NCI-H526 treated with DMSO at 0.1 percent for 48 hours (cell line): ENCODE results near the gene PCDHGA1.
"Not testable (repeated sequence)": the region's sequence is repeated elsewhere in the genome, so short reads cannot be mapped to it uniquely, and the experiment has no call there.

Source experiments
- DNase-seq: peaks from one replicate; lab custom pipeline; 2025; lab: John Stamatoyannopoulos, UW

The PCDHGA1 gene

DNA sequence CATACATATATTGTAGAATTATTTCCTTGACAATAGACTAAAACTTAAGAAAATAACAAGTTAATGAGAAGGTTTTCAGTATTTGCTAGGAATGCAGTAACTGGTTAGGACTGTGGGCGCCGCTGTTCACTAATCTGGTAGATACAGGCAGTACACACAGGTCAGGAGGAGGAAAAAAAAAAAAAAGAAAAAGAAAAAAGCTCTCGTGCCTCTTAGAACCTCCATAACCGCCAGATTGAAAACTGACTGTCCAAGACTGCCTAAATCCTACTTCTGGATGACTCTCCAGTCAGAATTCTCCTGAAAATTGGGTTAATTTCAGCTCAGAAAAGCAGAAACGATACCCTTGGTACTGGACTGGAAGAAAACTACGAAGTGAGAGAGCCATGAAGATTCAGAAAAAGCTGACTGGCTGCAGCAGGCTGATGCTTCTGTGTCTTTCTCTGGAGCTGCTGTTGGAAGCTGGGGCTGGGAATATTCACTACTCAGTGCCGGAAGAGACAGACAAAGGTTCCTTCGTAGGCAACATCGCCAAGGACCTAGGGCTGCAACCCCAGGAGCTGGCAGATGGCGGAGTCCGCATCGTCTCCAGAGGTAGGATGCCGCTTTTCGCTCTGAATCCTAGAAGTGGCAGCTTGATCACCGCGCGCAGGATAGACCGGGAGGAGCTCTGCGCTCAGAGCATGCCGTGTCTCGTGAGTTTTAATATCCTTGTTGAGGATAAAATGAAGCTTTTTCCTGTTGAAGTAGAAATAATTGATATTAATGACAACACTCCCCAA is at the start of gene PCDHGA1:
TSS of gene PCDHGA1 (plus strand) at position 216 of the 782 bp plus-strand sequence.
- DNase-seq = peak; percentile 62

DNA sequence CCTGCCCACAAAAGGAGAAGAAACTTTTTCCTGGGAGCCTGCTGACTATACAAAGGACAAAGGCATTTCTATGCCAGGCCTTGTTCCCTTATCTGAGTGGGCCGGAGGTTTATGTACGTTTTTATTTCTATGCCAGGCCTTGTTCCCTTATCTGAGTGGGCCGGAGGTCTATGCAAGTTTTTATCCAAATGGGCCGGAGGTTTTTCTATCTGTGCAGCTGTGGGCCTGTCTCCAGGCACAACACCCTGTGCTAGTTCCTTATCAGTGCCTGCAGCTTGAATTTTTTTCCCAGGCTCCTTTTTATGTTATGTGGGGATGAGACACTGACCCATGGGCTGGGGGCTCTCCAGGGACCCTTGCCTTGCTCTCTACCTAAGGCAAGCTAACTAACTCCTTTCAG is 31.9 kb upstream of the PCDHGA1 start:
- no peak for DNase-seq

DNA sequence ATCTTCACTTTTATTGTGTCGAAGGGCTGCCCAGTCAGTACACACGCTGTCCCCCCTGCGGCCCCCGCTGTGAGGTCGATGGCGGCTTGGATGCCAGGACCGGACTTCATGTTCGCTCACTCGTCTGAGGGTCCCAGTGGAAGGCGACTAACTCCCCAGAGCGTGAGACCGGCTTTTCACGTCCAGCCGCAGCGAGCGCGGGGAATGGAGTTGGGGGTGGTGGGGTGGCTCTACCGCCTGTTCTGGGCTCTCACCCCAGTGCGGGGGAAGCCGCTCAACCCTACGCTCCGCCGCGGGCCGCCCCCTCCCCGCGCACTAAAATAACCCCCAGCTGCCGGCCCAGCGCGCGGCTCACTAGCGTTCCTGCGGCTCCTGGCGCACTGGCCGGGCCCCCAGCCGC is 26.6 kb upstream of the PCDHGA1 start, which contains the start of gene SLC25A2:
TSS of gene SLC25A2 (minus strand) at position 294 of the 400 bp plus-strand sequence. CDS start at position 110, 184 bp downstream.
- DNase-seq = no peak

DNA sequence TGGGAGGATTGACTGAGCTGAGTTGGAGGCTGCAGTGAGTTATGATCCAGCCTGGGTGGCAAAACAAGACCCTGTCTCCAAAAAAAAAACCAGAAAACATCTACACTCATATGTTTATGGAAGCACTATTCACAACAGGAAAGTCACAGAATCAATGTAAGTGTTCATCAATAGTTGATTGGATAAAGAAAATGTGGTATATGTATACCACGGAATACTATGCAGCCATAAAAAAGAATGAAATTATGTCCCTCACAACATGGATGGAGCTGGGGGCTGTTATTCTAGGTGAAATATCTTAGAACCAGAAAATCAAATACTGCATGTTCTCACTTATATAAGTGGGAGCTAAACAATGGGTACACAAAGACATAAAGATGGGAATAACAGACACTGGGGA is 23.7 kb upstream of the PCDHGA1 start:
- no peak for DNase-seq

DNA sequence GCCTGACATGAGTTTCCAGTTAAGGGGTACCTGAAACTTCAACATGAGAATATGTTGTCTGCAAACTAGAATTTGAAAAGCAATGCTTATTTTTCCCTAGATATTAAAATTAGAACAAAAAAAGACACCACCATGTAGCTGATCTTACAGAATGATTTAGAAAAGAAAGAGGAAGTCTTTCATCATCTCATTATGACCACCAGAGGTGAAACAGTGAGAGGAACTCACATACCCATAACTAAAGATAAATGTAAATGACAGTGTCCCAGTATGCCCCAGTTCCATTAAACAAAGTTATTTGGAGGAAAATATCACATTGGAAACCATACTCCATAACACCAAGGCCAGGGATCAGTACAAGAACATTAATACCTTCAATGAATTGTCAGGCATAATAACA is 16.6 kb upstream of the PCDHGA1 start:
- no peak for DNase-seq

DNA sequence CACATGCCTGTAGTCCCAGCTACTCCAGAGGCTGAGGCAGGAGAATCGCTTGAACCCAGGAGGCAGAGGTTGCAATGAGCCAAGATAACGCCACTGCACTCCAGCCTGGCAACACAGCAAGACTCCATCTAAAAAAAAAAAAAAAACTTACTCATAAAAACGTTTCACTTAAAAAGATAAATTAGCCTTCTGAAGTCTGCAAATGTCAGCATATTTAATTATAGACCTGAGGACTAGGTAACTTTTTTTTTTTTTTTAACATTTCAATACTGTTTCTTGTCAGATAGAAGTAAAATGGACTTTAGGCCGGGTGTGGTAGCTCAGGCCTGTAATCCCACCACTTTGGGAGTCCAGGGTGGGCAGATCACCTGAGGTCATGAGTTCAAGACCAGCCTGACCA is 13.4 kb upstream of the PCDHGA1 start:
- not testable (repeated sequence) for DNase-seq

DNA sequence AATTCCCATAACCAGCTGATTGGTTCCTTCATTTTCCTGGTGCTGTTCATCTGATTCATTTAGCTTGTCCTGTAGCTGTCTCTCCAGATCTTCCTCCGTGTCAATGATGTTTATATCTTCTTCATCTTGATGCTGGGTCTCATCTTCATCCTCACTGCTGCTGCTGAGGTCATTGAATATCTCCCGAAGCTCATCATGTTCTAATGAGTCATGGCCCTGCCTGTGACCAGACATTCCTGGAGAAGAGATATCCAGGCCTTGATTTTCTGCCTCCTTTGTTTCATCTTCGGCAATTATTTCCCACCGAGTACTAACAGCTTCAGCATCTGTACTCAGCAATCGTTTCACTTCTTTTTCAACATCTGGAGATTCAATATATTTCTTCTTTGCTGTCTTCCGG is 11.1 kb upstream of the PCDHGA1 start:
- no peak for DNase-seq

DNA sequence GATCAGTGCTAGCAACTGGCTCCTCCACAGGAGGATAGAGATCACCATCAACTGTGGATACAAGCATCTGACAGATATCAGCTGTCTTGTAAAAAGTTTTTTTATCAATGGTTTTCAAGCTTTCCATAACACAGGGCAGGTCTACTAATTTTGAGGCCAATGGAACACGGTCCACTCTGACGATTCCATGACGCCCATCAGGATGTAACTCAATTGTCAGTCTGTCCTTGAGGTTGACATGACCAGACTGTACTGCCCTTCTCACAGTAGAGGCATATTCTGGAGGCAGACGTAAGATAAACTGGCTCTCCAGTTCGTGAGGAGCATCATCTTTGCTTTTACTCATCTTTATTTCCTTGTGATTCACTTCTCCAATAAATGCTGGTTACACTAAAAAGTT is 10.6 kb upstream of the PCDHGA1 start:
- DNase-seq = no peak

DNA sequence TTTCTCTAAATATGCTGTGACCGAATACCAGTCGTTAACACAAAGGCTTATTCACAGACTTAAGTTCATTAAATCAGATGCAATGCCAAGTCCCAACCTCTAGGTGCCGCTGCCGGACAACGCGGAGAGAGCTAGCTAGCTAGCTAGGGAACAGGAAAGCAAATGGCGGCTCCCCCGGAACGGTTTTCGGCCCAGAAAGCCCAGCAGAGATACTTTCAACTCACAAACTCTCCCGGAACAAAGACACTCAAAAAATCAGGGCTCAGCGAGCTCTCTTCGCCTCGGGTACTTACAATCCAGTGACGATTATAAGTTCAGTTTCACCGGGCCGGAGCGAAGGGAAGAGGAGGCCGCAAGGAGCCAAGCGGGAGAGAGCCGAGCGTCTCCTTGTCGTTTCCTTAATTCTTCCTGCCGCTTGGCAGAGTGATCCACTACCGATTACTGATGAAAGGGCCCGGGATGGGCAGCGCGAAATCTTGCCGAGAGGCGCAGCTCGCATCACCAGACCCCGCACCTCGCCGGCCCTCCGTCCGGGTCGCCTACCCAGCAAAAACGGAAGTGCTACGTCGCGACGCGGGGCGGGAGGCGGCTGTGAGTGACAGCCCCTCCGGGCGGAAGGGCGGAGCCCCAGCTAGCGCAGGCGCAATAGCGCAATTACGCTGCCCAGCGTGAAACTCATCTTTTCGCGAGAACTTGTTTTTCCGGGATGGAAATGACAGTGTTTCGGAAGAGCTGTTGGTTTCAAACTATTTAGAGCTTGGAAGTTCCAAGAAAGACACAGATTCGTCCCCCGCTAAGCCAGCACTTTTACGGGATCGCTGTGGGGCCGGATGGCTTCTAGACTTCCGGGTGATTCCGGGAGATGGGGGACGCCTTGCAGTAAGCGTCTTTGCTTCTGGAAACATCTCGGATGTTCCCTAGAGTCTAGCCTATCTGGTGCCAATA is 9.8 kb upstream of the PCDHGA1 start, which contains the start of gene TAF7:
TSS of gene TAF7 (minus strand) at position 560 of the 945 bp plus-strand sequence. CDS start 740 bp downstream, outside the sequence.
- DNase-seq = peak; percentile 81

DNA sequence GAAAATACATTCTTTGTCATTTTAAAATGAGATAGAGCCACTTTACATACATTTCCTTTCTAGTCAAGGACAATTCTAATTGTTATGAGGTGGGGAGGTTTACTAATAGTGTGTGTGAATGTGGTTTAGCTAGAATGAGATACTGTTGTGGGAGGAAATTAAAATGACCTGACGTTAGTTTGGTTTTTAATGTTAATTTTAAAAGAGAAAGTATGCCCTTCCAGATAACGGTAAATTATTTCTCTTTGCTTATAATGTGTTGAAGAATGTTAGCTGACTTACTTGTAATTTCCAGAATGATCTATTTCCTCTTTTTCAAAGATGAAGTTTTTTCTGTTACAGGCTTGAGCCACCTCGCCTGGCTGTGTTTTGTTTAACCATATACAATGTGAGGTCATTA is 8.1 kb upstream of the PCDHGA1 start:
- no peak for DNase-seq

DNA sequence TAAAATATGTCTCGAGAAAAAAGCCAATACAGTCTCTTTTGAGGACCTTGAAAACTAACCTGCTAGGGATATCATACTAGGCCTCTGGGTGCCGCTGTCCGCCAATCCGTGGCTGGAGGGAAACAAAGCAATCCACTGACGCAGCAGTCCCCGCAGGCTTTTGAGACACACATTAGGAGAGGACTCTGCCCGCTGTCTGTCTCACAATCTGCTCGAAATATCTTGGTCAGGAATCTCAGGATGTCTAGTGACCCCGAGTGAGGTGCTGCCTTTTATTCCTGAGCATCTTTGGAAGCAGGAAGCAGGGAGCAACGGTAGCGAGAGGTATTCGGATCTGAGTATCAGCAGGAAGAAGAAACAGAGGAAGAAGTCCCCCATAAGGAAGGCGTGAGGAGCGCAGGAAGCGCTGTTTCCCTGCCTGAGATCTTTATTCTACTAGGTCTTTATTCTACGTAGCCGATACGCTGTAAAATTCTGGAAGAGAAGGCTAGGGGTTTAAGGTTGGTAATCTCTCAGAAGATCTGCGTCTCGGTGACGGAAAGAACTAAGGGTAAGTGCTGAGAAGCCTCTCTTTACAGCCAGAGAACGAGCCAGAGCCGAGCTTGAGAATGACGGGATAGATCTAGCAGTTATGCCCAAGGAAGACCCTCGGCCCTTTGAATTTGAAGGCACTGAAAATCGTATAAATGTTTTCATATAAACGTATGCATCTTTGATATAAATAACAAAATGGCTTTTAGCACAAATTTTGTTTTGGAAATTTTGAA is 4.0 kb upstream of the PCDHGA1 start:
- DNase-seq = peak; percentile 46

DNA sequence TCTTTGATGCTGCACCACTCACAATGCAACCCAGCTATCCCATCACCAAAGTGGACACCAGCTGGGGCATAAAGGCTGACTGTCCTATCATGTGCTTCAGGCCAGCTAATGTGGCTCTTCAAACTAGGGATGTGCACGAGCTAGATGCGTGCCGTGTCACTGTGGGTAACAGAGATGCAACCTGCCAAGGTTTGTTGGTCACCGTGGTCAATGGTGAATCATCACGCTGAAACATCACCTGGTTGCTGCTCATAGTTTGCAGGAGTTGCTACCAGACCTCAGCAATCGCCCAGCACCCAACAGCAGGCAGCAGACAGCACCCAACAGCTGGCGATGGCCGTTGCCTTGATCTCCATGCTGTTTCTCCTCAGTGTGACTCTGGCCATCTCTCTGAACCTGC is 2.1 kb upstream of the PCDHGA1 start:
- no peak for DNase-seq

DNA sequence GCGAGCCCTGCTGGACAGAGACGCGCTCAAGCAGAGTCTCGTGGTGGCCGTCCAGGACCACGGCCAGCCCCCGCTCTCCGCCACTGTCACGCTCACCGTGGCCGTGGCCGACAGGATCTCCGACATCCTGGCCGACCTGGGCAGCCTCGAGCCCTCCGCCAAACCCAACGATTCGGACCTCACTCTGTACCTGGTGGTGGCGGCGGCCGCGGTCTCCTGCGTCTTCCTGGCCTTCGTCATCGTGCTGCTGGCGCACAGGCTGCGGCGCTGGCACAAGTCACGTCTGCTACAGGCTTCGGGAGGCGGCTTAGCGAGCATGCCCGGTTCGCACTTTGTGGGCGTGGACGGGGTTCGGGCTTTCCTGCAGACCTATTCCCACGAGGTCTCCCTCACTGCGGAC is 2.3 kb downstream of the PCDHGA1 start:
- DNase-seq = not testable (repeated sequence)

DNA sequence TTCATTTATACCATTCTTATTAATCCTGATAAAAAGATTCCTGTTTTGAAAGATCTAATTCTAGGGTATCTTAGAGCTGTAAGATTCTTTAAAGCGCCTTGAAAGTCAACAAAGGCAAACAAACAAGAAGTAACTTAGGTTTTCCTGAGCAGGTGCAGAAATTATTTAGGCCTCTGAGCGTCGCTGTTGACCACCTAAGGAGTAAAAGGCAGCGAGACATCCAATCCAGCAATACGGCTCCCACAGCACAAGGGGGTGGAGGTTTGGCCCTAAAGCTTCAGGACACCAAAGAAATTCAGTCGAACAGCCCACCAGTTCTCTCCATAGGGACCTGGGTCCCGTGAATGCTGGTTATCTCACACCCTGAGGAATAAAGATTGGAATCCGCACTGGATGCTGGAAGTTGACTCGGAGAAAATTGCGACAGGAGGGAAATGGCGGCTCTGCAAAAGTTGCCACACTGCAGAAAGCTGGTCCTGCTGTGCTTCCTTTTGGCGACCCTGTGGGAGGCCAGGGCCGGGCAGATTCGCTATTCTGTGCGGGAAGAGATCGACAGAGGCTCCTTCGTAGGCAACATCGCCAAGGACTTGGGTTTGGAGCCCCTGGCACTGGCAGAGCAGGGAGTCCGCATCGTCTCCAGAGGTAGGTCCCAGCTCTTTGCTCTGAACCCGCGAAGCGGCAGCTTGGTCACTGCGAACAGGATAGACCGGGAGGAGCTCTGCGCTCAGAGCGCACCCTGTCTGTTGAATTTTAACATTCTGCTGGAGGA is 8.4 kb downstream of the PCDHGA1 start, which contains the start of gene PCDHGA2:
TSS of gene PCDHGA2 (plus strand) at position 223 of the 769 bp plus-strand sequence.
- no peak for DNase-seq

DNA sequence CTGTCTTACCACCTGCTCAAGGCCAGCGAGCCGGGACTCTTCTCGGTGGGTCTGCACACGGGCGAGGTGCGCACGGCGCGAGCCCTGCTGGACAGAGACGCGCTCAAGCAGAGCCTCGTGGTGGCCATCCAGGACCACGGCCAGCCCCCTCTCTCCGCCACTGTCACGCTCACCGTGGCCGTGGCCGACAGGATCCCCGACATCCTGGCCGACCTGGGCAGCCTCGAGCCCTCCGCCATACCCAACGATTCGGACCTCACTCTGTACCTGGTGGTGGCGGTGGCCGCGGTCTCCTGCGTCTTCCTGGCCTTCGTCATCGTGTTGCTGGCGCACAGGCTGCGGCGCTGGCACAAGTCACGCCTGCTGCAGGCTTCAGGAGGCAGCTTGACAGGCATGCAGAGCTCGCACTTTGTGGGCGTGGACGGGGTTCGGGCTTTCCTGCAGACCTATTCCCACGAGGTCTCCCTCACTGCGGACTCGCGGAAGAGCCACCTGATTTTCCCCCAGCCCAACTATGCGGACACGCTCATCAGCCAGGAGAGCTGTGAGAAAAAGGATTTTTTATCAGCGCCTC is 10.6 kb downstream of the PCDHGA1 start:
- DNase-seq = not testable (repeated sequence)

DNA sequence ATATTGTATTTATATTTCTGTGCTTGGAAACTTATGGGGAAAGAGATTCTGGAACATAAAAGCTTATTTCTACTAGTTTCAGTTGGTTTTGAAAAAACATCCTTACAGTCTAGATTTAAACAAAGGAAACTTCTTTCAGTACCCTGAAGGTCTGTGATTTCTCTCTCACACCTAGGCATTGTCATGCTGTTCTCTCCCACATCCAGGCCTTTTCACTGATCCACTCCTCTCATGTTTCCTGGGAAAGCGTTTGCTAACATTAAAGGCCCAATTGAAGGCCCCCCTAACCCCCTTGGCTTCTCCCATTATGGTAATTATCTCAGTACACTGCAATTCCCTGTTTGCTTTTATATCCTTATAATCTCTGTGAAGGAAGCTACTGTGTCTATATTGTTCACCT is 12.5 kb downstream of the PCDHGA1 start:
- DNase-seq = no peak

DNA sequence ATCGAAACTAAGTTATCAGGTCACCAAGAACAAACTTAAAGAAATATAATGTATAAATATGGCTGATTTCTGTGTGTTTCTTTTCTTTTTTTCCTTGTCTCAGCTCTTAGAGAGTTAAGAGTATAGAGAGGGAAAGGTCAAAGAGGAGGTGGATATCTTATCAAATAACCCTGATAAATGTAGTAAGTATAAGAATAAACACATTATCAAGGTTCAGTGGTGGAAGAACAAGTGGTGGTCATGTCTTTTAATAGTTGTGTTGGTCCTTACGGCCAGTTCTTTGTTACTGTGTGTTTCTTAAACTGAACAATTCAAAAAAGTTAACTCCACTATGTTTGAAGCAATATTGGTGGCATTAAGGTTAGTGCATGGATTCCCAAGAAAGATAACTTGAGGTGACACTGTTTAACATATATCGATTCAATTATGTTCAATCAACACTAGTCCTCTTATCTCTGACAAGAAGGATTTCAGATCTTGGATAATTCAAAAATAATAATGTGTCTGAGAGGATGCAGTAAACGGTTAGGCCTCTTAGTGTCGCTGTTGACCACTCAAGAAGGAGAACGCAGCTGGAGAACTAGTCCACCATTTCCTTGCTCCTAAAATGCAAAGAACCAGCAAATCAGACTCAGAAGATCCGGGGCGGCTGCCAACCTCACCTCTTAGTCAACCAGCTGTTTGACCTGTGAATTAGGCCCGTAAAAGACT is 13.1 kb downstream of the PCDHGA1 start, which contains the start of gene PCDHGA3:
TSS of gene PCDHGA3 (plus strand) at position 588 of the 711 bp plus-strand sequence. CDS start 205 bp downstream, outside the sequence.
- no peak for DNase-seq

DNA sequence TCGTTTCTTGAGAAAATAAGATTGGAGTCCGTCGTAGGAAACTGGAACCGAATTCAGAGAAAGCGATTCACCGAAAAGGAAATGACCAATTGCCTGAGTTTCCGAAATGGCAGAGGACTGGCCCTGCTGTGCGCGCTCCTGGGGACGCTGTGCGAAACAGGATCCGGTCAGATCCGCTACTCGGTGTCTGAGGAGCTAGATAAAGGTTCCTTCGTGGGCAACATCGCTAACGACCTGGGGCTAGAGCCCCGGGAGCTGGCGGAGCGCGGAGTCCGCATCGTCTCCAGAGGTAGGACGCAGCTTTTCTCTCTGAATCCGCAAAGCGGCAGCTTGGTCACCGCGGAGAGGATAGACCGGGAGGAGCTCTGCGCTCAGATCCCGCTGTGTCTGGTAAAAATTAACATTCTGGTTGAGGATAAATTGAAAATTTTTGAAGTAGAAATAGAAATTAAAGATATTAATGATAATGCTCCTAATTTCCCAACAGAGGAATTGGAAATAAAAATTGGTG is 13.7 kb downstream of the PCDHGA1 start:
- no peak for DNase-seq

DNA sequence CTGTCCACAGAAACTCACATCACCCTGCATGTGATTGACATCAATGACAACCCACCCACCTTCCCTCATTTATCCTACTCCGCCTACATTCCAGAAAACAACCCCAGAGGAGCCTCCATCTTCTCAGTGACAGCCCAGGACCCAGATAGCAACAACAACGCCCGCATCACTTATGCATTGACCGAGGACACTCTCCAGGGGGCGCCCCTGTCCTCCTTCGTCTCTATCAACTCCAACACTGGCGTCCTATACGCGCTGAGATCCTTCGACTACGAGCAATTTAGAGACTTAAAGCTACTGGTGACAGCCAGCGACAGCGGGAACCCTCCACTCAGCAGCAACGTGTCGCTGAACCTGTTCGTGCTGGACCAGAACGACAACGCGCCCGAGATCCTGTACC is 15.0 kb downstream of the PCDHGA1 start:
- no peak for DNase-seq

DNA sequence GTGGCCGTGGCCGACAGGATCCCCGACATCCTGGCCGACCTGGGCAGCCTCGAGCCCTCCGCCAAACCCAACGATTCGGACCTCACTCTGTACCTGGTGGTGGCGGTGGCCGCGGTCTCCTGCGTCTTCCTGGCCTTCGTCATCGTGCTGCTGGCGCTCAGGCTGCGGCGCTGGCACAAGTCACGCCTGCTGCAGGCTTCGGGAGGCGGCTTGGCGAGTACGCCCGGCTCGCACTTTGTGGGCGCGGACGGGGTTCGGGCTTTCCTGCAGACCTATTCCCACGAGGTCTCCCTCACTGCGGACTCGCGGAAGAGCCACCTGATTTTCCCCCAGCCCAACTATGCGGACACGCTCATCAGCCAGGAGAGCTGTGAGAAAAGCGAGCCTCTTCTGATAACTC is 15.7 kb downstream of the PCDHGA1 start:
- not testable (repeated sequence) for DNase-seq
